Karpas-422 (cell line): ENCODE data around the gene CAPRIN1. TPM values are rescaled to one million over a fixed set of nuclear protein-coding genes. Genes with fewer than 3 reads are reported as not detected.
A peak's percentile ranks its signal among the peaks of the same experiment; 100 is the strongest.
"Not testable (repeated sequence)": the region's sequence is repeated elsewhere in the genome, so short reads cannot be mapped to it uniquely, and the experiment has no call there.

ENCODE experiments used
- DNase-seq: peaks from one replicate; pipeline ENCODE4 v3.0.0-alpha.2; 2015
- H2AFZ ChIP-seq: fragments of 200-600 bp; sonication (generic); 2 replicates; pipeline ENCODE4 v1.6.1; 2014; ENCODE audit warnings: antibody characterized with exemption, low read length, mixed read lengths
- H3K27ac ChIP-seq: fragments of 200-600 bp; sonication (generic); 2 replicates; pipeline ENCODE4 v1.5.1; 2014; ENCODE audit warnings: mild to moderate bottlenecking, low read length, moderate library complexity
- H3K27me3 ChIP-seq: fragments of 200-600 bp; sonication (generic); 2 replicates; pipeline ENCODE4 v1.6.1; 2014; ENCODE audit warnings: low read length, mixed read lengths
- H3K36me3 ChIP-seq: fragments of 200-600 bp; sonication (generic); 2 replicates; pipeline ENCODE4 v1.6.1; 2014; ENCODE audit warnings: low read length, mixed read lengths; ENCODE audit not compliant: insufficient read depth
- H3K4me1 ChIP-seq: fragments of 200-600 bp; sonication (generic); 2 replicates; pipeline ENCODE4 v1.6.1; 2014; ENCODE audit warnings: mild to moderate bottlenecking, low read length, mixed read lengths
- H3K4me2 ChIP-seq: fragments of 200-600 bp; sonication (generic); 2 replicates; pipeline ENCODE4 v1.6.1; 2014; ENCODE audit warnings: low read length, low read depth, mild to moderate bottlenecking; ENCODE audit not compliant: poor library complexity, severe bottlenecking
- H3K4me3 ChIP-seq: fragments of 200-600 bp; sonication (generic); 2 replicates; pipeline ENCODE4 v1.5.1; 2014; ENCODE audit warnings: mild to moderate bottlenecking, antibody characterized with exemption, low read length, mixed read lengths
- H3K79me2 ChIP-seq: fragments of 200-600 bp; sonication (generic); 2 replicates; pipeline ENCODE4 v1.6.1; 2014; ENCODE audit warnings: mild to moderate bottlenecking, low read length, mixed read lengths
- H3K9ac ChIP-seq: fragments of 200-600 bp; sonication (generic); 2 replicates; pipeline ENCODE4 v1.6.0; 2014; ENCODE audit warnings: low read length
- H3K9me2 ChIP-seq: fragments of 200-600 bp; sonication (generic), shearing (Covaris generic); replicated peaks from 2 replicates; pipeline ENCODE4 v1.6.0; 2014; ENCODE audit warnings: mild to moderate bottlenecking, low read length, moderate library complexity; ENCODE audit not compliant: insufficient read depth
- H3K9me3 ChIP-seq: fragments of 300-700, 200-600 bp; sonication (generic); 2 replicates; pipeline ENCODE4 v1.6.1; 2014; ENCODE audit warnings: low read length, mixed read lengths
- H4K20me1 ChIP-seq: fragments of 200-600 bp; sonication (generic); 2 replicates; pipeline ENCODE4 v1.6.1; 2014; ENCODE audit warnings: mild to moderate bottlenecking, antibody characterized with exemption, low read length, low read depth; ENCODE audit not compliant: insufficient read depth
- total RNA-seq: library from RNA; depleted of rRNA; stranded (reverse); fragments of >200 nt; shearing (Covaris generic); gene quantifications from 2 replicates; pipeline ENCODE4 v1.2.3, GENCODE V29; 2014; ENCODE audit warnings: low replicate concordance

The CAPRIN1 gene
- total RNA-seq, 1 experiment from 2014 or later, result 195 TPM

GRCh38 chr11:34080609-34081008, 29.1 kb downstream of the CAPRIN1 start:
- DNase-seq, result no peak
- no peaks in the 10 kb centered on the region for H3K9me3 ChIP-seq
- H3K27me3 ChIP-seq, result no peaks in the 10 kb centered on the region
- H3K4me3 ChIP-seq, result no peak overlapping the region
- no peak overlapping the region for H3K9ac ChIP-seq
- no peak overlapping the region for H3K4me2 ChIP-seq
- H3K36me3 ChIP-seq, result peaks cover 81% of the 10 kb centered on the region
- H3K79me2 ChIP-seq, result peaks cover 85% of the 10 kb centered on the region
- peaks cover 16% of the 10 kb centered on the region for H4K20me1 ChIP-seq
- no peaks in the 10 kb centered on the region for H3K9me2 ChIP-seq
- H2AFZ ChIP-seq, result no peak overlapping the region
- H3K27ac ChIP-seq, result no peak overlapping the region
- H3K4me1 ChIP-seq, result no peaks in the 10 kb centered on the region

DNA sequence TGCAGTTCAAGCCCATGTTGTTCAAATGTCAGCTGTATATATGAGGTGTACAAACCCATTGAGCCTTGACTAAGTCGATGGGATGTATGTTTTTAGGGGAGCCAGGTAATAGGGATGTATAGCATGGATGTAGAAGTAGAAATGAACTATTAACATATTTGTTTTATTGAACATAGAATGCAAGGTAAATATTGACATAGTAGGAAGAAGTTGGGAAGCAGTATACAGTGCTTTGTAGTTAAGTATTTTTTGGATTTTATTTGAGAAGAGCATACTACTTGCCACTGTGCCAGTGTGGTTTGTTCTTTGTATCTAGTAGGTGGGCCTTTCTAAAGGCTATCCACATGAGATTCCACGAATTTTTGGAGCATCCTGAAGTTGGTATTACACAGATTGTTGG, 33.1 kb downstream of the CAPRIN1 start:
- H3K79me2 ChIP-seq, result peaks cover 73% of the 10 kb centered on the region
- DNase-seq, result no peak
- no peak overlapping the region for H3K4me3 ChIP-seq
- no peak overlapping the region for H3K27ac ChIP-seq
- H3K27me3 ChIP-seq, result no peaks in the 10 kb centered on the region
- H4K20me1 ChIP-seq, result peaks cover 12% of the 10 kb centered on the region
- no peaks in the 10 kb centered on the region for H3K9me3 ChIP-seq
- no peak overlapping the region for H3K4me2 ChIP-seq
- no peak overlapping the region for H2AFZ ChIP-seq
- no peaks in the 10 kb centered on the region for H3K4me1 ChIP-seq
- H3K36me3 ChIP-seq, result peaks cover 75% of the 10 kb centered on the region
- H3K9me2 ChIP-seq, result no peaks in the 10 kb centered on the region
- H3K9ac ChIP-seq, result no peak overlapping the region

GRCh38 chr11:34086554-34087283, 35.2 kb downstream of the CAPRIN1 start:
- Histone ChIP-seq H3K36me3 (peaks cover 82% of the 10 kb centered on the region), H3K9me3 (no peaks in the 10 kb centered on the region), H2AFZ (no peak overlapping the region), H3K27ac (no peak overlapping the region), H3K9ac (no peak overlapping the region), H4K20me1 (peaks cover 6% of the 10 kb centered on the region), H3K4me2 (no peak overlapping the region), H3K4me1 (no peaks in the 10 kb centered on the region), H3K9me2 (no peaks in the 10 kb centered on the region), H3K4me3 (no peak overlapping the region), H3K79me2 (peaks cover 72% of the 10 kb centered on the region), H3K27me3 (no peaks in the 10 kb centered on the region)
- no peak for DNase-seq

DNA sequence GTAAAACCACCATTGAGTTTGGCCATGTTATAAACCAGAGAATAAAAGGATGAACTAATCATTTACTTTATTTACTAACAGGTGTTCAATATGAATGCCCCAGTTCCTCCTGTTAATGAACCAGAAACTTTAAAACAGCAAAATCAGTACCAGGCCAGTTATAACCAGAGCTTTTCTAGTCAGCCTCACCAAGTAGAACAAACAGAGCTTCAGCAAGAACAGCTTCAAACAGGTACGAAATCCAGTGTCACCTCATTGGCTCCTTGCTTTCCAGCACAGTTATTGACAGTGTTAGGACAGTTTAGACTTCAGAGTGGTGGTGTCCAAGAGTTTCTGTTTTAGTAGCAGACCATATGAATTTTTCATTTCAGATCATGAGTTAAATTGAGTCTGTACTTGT, 40.3 kb downstream of the CAPRIN1 start:
- H3K4me2 ChIP-seq, result no peak overlapping the region
- peaks cover 85% of the 10 kb centered on the region for H3K36me3 ChIP-seq
- H3K4me3 ChIP-seq, result no peak overlapping the region
- no peaks in the 10 kb centered on the region for H3K4me1 ChIP-seq
- no peak overlapping the region for H3K27ac ChIP-seq
- no peaks in the 10 kb centered on the region for H4K20me1 ChIP-seq
- no peaks in the 10 kb centered on the region for H3K27me3 ChIP-seq
- H2AFZ ChIP-seq, result no peak overlapping the region
- H3K9me3 ChIP-seq, result no peaks in the 10 kb centered on the region
- H3K9ac ChIP-seq, result no peak overlapping the region
- DNase-seq, result no peak
- H3K9me2 ChIP-seq, result no peaks in the 10 kb centered on the region
- peaks cover 61% of the 10 kb centered on the region for H3K79me2 ChIP-seq

- H3K4me1 ChIP-seq, H3K27me3 ChIP-seq, H3K9ac ChIP-seq, H3K4me2 ChIP-seq, H3K9me3 ChIP-seq, H3K9me2 ChIP-seq, H4K20me1 ChIP-seq, H2AFZ ChIP-seq, H3K27ac ChIP-seq, H3K4me3 ChIP-seq, DNase-seq: not testable (repeated sequence)
- peaks cover 50% of the 10 kb centered on the region for H3K79me2 ChIP-seq
- H3K36me3 ChIP-seq, result peaks cover 94% of the 10 kb centered on the region
Observed at GRCh38 chr11:34094900-34095299, 43.4 kb downstream of the CAPRIN1 start.

DNA sequence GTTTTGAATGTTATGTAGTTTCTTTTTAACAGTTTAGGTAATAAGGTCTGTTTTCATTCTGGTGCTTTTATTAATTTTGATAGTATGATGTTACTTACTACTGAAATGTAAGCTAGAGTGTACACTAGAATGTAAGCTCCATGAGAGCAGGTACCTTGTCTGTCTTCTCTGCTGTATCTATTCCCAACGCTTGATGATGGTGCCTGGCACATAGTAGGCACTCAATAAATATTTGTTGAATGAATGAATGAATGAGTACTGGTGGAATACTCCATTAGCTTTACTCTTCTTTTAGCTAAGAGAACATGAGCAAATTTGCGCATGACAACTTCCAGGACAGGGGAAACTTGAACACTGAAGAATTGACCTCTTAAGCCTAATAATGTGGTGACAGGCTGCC, 47.3 kb downstream of the CAPRIN1 start:
- Histone ChIP-seq H3K9ac (no peak overlapping the region), H3K36me3 (peaks cover 80% of the 10 kb centered on the region), H3K4me1 (peaks cover 35% of the 10 kb centered on the region), H3K79me2 (peaks cover 21% of the 10 kb centered on the region), H3K9me2 (no peaks in the 10 kb centered on the region), H2AFZ (no peak overlapping the region), H3K27ac (no peak overlapping the region), H3K27me3 (no peaks in the 10 kb centered on the region), H4K20me1 (no peaks in the 10 kb centered on the region), H3K4me3 (no peak overlapping the region), H3K4me2 (no peak overlapping the region), H3K9me3 (no peaks in the 10 kb centered on the region)
- DNase-seq, result no peak

GRCh38 chr11:34104680-34105078, 53.1 kb downstream of the CAPRIN1 start:
- Histone ChIP-seq H3K9me3 (no peaks in the 10 kb centered on the region), H3K27me3 (no peaks in the 10 kb centered on the region), H3K4me1 (peaks cover 64% of the 10 kb centered on the region), H3K9ac (peak overlapping the region; percentile 87), H3K4me3 (peak overlapping the region; percentile 89), H3K9me2 (no peaks in the 10 kb centered on the region), H3K4me2 (peak overlapping the region; percentile 99), H2AFZ (no peak overlapping the region), H3K79me2 (peaks cover 42% of the 10 kb centered on the region), H3K27ac (peak overlapping the region; percentile 91), H4K20me1 (no peaks in the 10 kb centered on the region), H3K36me3 (peaks cover 41% of the 10 kb centered on the region; the same call in 1 of the 2 replicates)
- no peak for DNase-seq

DNA sequence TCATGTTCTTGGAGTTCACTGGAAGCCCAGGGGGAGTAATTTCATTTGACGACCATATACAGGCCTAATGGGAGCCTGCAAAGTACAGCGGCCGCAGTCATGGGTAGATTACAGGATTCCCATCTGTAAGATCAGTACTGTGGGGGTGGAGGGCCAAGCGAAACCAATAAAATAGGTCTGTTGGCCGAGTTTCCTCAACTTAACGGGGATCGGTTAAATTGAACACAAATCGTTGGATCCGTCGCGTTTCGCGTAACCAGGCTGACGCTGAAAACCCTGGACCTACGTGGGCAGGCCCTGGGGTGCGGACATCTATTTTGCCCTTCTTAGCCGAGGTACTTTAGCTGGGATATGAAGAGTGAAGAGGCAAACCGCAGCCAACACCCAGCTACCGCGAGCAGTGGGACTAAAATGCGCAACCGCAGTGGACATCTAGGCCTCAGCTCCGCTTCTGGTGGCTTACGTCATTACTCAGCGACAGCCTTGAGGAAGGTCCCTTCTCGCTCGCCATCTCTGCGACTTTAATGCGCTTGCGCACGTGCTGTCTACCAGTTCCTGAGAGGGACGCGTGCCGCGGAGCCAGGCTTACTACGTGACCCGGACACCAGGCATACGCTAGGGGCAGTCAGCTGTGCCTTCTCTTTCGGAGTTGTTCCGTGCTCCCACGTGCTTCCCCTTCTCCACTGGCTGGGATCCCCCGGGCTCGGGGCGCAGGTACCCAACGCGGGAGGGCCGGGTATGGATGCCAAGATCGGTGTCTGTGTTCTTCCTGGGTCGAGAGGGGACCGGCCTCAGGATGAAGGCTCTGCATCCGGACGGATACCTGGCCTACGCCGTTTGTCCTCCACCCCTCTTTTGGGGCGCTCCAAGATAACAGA, 53.8 kb downstream of the CAPRIN1 start, which contains the start of gene NAT10:
Gene NAT10, plus strand, starts transcription at position 551 of the 878 bp plus-strand sequence. CDS start 2,597 bp downstream, outside the sequence.
- Histone ChIP-seq H3K9ac (peak within 1 kb of the TSS; percentile 87), H3K27ac (peak within 1 kb of the TSS; percentile 91), H3K4me1 (peaks cover 58% of the 10 kb centered on the region), H3K9me2 (no peaks in the 10 kb centered on the region), H3K4me2 (peak within 1 kb of the TSS; percentile 99), H3K27me3 (no peaks in the 10 kb centered on the region), H4K20me1 (no peaks in the 10 kb centered on the region), H3K36me3 (peaks cover 39% of the 10 kb centered on the region; the same call in 1 of the 2 replicates), H3K4me3 (peak within 1 kb of the TSS; percentile 89), H2AFZ (peak within 1 kb of the TSS; percentile 44; the same call in 1 of the 2 replicates), H3K79me2 (peaks cover 49% of the 10 kb centered on the region), H3K9me3 (no peaks in the 10 kb centered on the region)
- peak; percentile 99 for DNase-seq
